ENCODE measurements around the gene MORC3. TPM values are rescaled to one million over a fixed set of nuclear protein-coding genes. Genes with fewer than 3 reads are reported as not detected.
"Not testable (repeated sequence)": the region's sequence is repeated elsewhere in the genome, so short reads cannot be mapped to it uniquely, and the experiment has no call there.

MORC3 gene
- total RNA-seq, 4 donors from 2014 or later, result 39.3 to 64.3 (median 40.5) TPM

- no peak overlapping the region for H3K27ac ChIP-seq
- WGBS, 2 donors, result 94 to 96% methylated on average over 4 of the region's 4 CpGs
These were observed 77.0 kb downstream of the MORC3 start for GRCh38 chr21:36396971-36397370.

GRCh38 chr21:36397606-36398005 is 77.6 kb downstream of the MORC3 start:
- Histone ChIP-seq H3K27me3 (no peaks in the 10 kb centered on the region), H3K4me3 (no peak overlapping the region), H3K9me3 (no peaks in the 10 kb centered on the region), H3K27ac (no peak overlapping the region), H3K4me1 (no peaks in the 10 kb centered on the region), H3K36me3 (peaks cover 0 to 72% (median 0%) of the 10 kb centered on the region in 3 donors)
- TF ChIP-seq EP300 (IDR thresholded peaks at IDR 0.05) (no peak), POLR2A (IDR thresholded peaks at IDR 0.05) (no peak), CTCF (IDR thresholded peaks at IDR 0.05) (no peak)
- 88 to 91% methylated on average over 5 of the region's 5 CpGs for WGBS, 2 donors
- DNase-seq (ENCODE audit: low spot score in 2 of 2), result no peak

More at GRCh38 chr21:36396971-36397370, 77.0 kb downstream of the MORC3 start:
- Histone ChIP-seq H3K36me3 (peaks cover 0 to 72% (median 0%) of the 10 kb centered on the region in 3 donors), H3K27me3 (no peaks in the 10 kb centered on the region), H3K4me3 (no peak overlapping the region), H3K4me1 (no peaks in the 10 kb centered on the region), H3K9me3 (no peaks in the 10 kb centered on the region)
- no peak for DNase-seq (ENCODE audit: low spot score in 2 of 2)
- TF ChIP-seq EP300 (IDR thresholded peaks at IDR 0.05), result no peak
- no peak for TF ChIP-seq POLR2A (IDR thresholded peaks at IDR 0.05)
- no peak for TF ChIP-seq CTCF (IDR thresholded peaks at IDR 0.05)

- H3K4me1 ChIP-seq; DNase-seq (ENCODE audit: low spot score in 2 of 2); H3K9me3 ChIP-seq; H3K4me3 ChIP-seq; H3K27ac ChIP-seq; H3K27me3 ChIP-seq: not testable (repeated sequence)
- WGBS, 2 donors, result 96 to 98% methylated on average over 9 of the region's 9 CpGs
- peaks cover 0 to 67% (median 0%) of the 10 kb centered on the region in 3 donors for H3K36me3 ChIP-seq
These were observed 79.7 kb downstream of the MORC3 start for GRCh38 chr21:36399736-36400135.

- no peak for DNase-seq (ENCODE audit: low spot score in 2 of 2)
- H3K4me3 ChIP-seq, result no peak overlapping the region
- TF ChIP-seq EP300 (IDR thresholded peaks at IDR 0.05), result no peak
- TF ChIP-seq POLR2A (IDR thresholded peaks at IDR 0.05), result no peak
- H3K36me3 ChIP-seq, result peaks cover 0 to 62% (median 0%) of the 10 kb centered on the region in 3 donors
- no peaks in the 10 kb centered on the region for H3K4me1 ChIP-seq
- 90 to 96% methylated on average over 8 of the region's 8 CpGs for whole genome bisulfite sequencing, 2 donors
- no peak overlapping the region for H3K27ac ChIP-seq
- H3K27me3 ChIP-seq, result no peaks in the 10 kb centered on the region
- H3K9me3 ChIP-seq, result no peaks in the 10 kb centered on the region
These were observed 80.7 kb downstream of the MORC3 start for GRCh38 chr21:36400719-36401118.

- Histone ChIP-seq H3K4me3 (no peak overlapping the region), H3K27ac (no peak overlapping the region), H3K9me3 (no peaks in the 10 kb centered on the region), H3K27me3 (no peaks in the 10 kb centered on the region), H3K4me1 (no peaks in the 10 kb centered on the region), H3K36me3 (peaks cover 0 to 59% (median 0%) of the 10 kb centered on the region in 3 donors)
- TF ChIP-seq EP300 (IDR thresholded peaks at IDR 0.05), result no peak
- TF ChIP-seq POLR2A (IDR thresholded peaks at IDR 0.05), result no peak
- no peak for TF ChIP-seq CTCF (IDR thresholded peaks at IDR 0.05)
- no peak for DNase-seq (ENCODE audit: low spot score in 2 of 2)
- WGBS, 2 donors, result 86 to 93% methylated on average over 1 of the region's 1 CpG
These were observed 82.3 kb downstream of the MORC3 start for GRCh38 chr21:36402339-36402738.

GRCh38 chr21:36403713-36404112 is 83.7 kb downstream of the MORC3 start:
- WGBS, 2 donors, result 63 to 71% methylated on average over 5 of the region's 5 CpGs
- TF ChIP-seq CTCF (IDR thresholded peaks at IDR 0.05) (no peak), EP300 (IDR thresholded peaks at IDR 0.05) (no peak), POLR2A (IDR thresholded peaks at IDR 0.05) (no peak)
- no peaks in the 10 kb centered on the region for H3K27me3 ChIP-seq
- H3K9me3 ChIP-seq, result no peaks in the 10 kb centered on the region
- H3K36me3 ChIP-seq, result peaks cover 0 to 51% (median 0%) of the 10 kb centered on the region in 3 donors
- no peaks in the 10 kb centered on the region for H3K4me1 ChIP-seq
- no peak overlapping the region for H3K4me3 ChIP-seq
- no peak overlapping the region for H3K27ac ChIP-seq
- no peak for DNase-seq (ENCODE audit: low spot score in 2 of 2)

All from tibial nerve (tissue), 4 donors.